DOHH2 (cell line): Measurements from ENCODE around the gene ITGA1.

ENCODE experiments used
- H3F3A ChIP-seq: fragments of 200-600 bp; sonication (generic), shearing (Covaris generic); 2 replicates; pipeline ENCODE4 v1.6.0; 2016; ENCODE audit warnings: antibody characterized with exemption, mild to moderate bottlenecking; ENCODE audit not compliant: control insufficient read depth, insufficient read depth
- H3K27ac ChIP-seq: fragments of 200-600 bp; sonication (generic); 2 replicates; pipeline ENCODE4 v1.5.1; 2014; ENCODE audit warnings: low read depth, mild to moderate bottlenecking, low read length, moderate library complexity
- H3K27me3 ChIP-seq: fragments of 200-600 bp; sonication (generic); 2 replicates; pipeline ENCODE4 v1.6.1; 2014; ENCODE audit warnings: mild to moderate bottlenecking, low read length, mixed read lengths; ENCODE audit not compliant: control insufficient read depth
- H3K36me3 ChIP-seq: fragments of 200-600 bp; sonication (generic); 2 replicates; pipeline ENCODE4 v1.6.1; 2014; ENCODE audit warnings: mild to moderate bottlenecking, low read length, moderate library complexity, mixed read lengths; ENCODE audit not compliant: control insufficient read depth
- H3K4me1 ChIP-seq: fragments of 200-600 bp; sonication (generic); 2 replicates; pipeline ENCODE4 v1.6.1; 2014; ENCODE audit warnings: mild to moderate bottlenecking, low read length, mixed read lengths; ENCODE audit not compliant: control insufficient read depth
- H3K4me2 ChIP-seq: fragments of 200-600 bp; sonication (generic); 2 replicates; pipeline ENCODE4 v1.6.0; 2014; ENCODE audit warnings: mild to moderate bottlenecking, low read length, moderate library complexity
- H3K4me3 ChIP-seq: fragments of 200-600 bp; sonication (generic); 2 replicates; pipeline ENCODE4 v1.5.1; 2014; ENCODE audit warnings: mild to moderate bottlenecking, low read length, mixed read lengths
- H3K79me2 ChIP-seq: fragments of 200-600 bp; sonication (generic); 2 replicates; pipeline ENCODE4 v1.6.1; 2014; ENCODE audit warnings: mild to moderate bottlenecking, low read length, mixed read lengths; ENCODE audit not compliant: control insufficient read depth
- H3K9me2 ChIP-seq: fragments of 200-600 bp; sonication (generic); replicated peaks from 2 replicates; pipeline ENCODE4 v1.6.1; 2014; ENCODE audit warnings: mild to moderate bottlenecking, low read length, mixed read lengths; ENCODE audit not compliant: control insufficient read depth
- H3K9me3 ChIP-seq: fragments of 200-600 bp; sonication (generic); 2 replicates; pipeline ENCODE4 v1.6.1; 2014; ENCODE audit warnings: antibody characterized with exemption, low read length, mixed read lengths; ENCODE audit not compliant: control insufficient read depth, insufficient read depth
- H4K20me1 ChIP-seq: fragments of 200-600 bp; sonication (generic); 2 replicates; pipeline ENCODE4 v1.6.0; 2014; ENCODE audit warnings: low read depth, mild to moderate bottlenecking, antibody characterized with exemption, low read length, moderate library complexity; ENCODE audit not compliant: control insufficient read depth, insufficient read depth
- EZH2phosphoT487 ChIP-seq: fragments of 200-600 bp; sonication (generic); IDR thresholded peaks from 2 replicates; pipeline ENCODE4 v1.6.1; 2017; ENCODE audit warnings: borderline replicate concordance, mild to moderate bottlenecking, antibody characterized with exemption, low read length, moderate library complexity, mixed read lengths
- TF ChIP-seq, protein P1 (sequence below): fragments of 200-600 bp; sonication (generic); IDR thresholded peaks from one replicate; pipeline ENCODE4 v1.5.1; 2014; ENCODE audit warnings: antibody characterized with exemption, mild to moderate bottlenecking, low read depth, low read length; ENCODE audit not compliant: poor library complexity, severe bottlenecking

The ITGA1 gene

DNA sequence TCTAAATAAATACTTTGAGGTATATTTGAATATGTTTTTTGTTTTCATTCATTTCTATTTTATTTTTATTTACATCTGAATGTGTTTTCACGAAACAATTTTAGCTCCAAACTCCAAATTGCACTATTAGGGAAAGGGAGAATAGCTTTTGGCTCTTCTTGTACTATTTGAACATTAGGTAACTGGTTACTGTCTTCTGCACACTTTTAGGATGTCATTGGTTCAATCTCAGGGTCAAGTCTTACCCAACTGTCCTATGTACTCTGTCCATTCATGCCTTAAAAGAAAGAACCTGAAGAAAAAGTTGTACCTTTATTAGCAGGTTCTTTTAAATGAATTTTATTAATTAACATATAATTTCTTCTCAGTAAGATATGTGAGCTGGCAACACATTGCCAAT, 51.6 kb downstream of the ITGA1 start:
- H3K4me3 ChIP-seq, result no peak overlapping the region
- H3K27ac ChIP-seq, result no peak overlapping the region
- no peaks in the 10 kb centered on the region for H3K36me3 ChIP-seq
- no peak overlapping the region for H3K4me2 ChIP-seq
- H3K79me2 ChIP-seq, result no peaks in the 10 kb centered on the region
- TF ChIP-seq, protein P1, sequence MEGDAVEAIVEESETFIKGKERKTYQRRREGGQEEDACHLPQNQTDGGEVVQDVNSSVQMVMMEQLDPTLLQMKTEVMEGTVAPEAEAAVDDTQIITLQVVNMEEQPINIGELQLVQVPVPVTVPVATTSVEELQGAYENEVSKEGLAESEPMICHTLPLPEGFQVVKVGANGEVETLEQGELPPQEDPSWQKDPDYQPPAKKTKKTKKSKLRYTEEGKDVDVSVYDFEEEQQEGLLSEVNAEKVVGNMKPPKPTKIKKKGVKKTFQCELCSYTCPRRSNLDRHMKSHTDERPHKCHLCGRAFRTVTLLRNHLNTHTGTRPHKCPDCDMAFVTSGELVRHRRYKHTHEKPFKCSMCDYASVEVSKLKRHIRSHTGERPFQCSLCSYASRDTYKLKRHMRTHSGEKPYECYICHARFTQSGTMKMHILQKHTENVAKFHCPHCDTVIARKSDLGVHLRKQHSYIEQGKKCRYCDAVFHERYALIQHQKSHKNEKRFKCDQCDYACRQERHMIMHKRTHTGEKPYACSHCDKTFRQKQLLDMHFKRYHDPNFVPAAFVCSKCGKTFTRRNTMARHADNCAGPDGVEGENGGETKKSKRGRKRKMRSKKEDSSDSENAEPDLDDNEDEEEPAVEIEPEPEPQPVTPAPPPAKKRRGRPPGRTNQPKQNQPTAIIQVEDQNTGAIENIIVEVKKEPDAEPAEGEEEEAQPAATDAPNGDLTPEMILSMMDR, result no peak
- TF ChIP-seq EZH2phosphoT487, result no peak
- no peaks in the 10 kb centered on the region for H4K20me1 ChIP-seq
- no peaks in the 10 kb centered on the region for H3K9me2 ChIP-seq
- no peaks in the 10 kb centered on the region for H3K4me1 ChIP-seq
- no peaks in the 10 kb centered on the region for H3K9me3 ChIP-seq
- no peaks in the 10 kb centered on the region for H3F3A ChIP-seq
- H3K27me3 ChIP-seq, result no peaks in the 10 kb centered on the region

DNA sequence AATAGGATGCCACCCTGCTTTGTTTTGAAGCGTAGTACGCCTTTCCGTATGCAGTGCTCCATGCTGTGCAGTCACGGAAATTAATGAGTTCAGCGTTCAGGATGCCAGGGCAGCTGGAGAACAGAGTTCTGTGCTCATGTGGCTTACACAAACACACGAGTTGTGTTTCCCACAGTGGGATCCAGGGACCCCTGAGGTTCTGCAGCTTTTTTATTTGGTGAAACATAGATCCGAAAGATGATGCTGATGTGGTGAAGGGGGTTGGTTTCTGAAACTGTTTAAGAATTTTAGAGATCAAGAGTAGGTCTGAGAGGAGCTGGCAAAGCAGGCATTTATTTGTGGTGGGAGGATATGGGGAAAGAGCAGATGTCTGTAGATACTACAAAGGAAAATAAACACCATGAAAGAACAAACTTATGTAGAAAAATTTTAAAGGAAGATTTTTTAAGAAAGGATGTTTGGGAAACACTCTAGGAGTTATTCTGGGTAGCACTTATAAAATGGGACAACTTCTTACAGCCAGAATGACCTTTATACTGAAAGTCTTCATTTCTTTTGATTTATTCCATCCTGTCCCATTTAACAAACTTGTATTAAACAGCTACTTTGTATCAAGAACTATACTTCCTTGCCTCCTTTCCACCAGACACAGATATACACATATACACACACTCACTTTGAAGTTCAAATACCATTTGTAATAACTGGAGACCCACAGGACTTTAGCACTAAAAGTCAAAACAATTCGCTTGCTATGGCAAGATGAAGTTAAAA, 52.7 kb downstream of the ITGA1 start:
- Histone ChIP-seq H3K4me3 (no peak overlapping the region), H4K20me1 (no peaks in the 10 kb centered on the region), H3K36me3 (no peaks in the 10 kb centered on the region), H3K9me3 (no peaks in the 10 kb centered on the region), H3F3A (no peaks in the 10 kb centered on the region), H3K9me2 (no peaks in the 10 kb centered on the region), H3K4me2 (no peak overlapping the region), H3K27ac (no peak overlapping the region), H3K27me3 (no peaks in the 10 kb centered on the region), H3K4me1 (no peaks in the 10 kb centered on the region), H3K79me2 (no peaks in the 10 kb centered on the region)
- TF ChIP-seq, protein P1, result no peak
- TF ChIP-seq EZH2phosphoT487, result no peak

DNA sequence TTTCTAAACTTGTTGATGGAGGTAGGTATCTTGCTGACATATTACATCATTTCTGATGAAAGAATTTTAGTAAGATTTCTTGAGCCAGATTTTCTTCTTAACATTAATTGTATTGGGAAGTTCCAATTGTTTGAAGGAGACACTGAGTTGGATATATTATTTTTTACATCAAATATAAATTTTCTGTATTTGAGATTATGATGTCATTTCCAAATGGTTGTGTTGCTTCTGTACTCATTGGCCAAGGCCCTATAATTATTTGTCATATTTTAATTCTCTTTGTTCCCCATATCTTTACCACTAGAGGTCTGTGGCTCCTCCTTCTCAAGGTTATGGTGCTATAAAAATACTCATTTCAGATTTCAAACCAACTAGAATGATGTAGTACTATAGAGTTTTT, 53.4 kb downstream of the ITGA1 start:
- Histone ChIP-seq H3K4me2 (no peak overlapping the region), H3K9me3 (no peaks in the 10 kb centered on the region), H4K20me1 (no peaks in the 10 kb centered on the region), H3K36me3 (no peaks in the 10 kb centered on the region), H3K9me2 (no peaks in the 10 kb centered on the region), H3K27ac (no peak overlapping the region), H3K4me3 (no peak overlapping the region), H3F3A (no peaks in the 10 kb centered on the region), H3K27me3 (no peaks in the 10 kb centered on the region), H3K4me1 (no peaks in the 10 kb centered on the region), H3K79me2 (no peaks in the 10 kb centered on the region)
- TF ChIP-seq, protein P1, result no peak
- TF ChIP-seq EZH2phosphoT487, result no peak
